Measurements from ENCODE around the gene GRB2.

DNA sequence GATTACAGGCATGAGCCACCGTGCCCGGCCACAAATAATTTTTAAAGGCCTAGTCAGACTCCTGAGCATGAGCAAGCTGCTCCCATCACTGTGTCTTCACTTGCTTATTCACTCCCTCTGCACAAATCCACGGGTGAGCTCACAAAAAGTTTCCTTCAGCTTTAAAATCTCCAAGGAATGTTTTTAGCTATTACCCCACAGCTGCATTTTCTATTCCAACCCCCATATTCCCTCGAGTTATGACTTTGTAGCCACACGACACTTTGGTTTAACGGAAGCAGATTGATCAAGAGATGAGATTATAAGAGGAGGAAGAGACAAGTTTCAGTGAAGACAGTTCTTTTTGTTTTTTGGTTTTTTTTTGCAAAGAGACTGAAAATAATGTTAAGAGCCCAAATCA lies 67.1 kb downstream of the GRB2 start:
- TF ChIP-seq EZH2phosphoT487 (IDR thresholded peaks at IDR 0.05; ENCODE audit: low read depth): no peak
- TF ChIP-seq, protein P1, sequence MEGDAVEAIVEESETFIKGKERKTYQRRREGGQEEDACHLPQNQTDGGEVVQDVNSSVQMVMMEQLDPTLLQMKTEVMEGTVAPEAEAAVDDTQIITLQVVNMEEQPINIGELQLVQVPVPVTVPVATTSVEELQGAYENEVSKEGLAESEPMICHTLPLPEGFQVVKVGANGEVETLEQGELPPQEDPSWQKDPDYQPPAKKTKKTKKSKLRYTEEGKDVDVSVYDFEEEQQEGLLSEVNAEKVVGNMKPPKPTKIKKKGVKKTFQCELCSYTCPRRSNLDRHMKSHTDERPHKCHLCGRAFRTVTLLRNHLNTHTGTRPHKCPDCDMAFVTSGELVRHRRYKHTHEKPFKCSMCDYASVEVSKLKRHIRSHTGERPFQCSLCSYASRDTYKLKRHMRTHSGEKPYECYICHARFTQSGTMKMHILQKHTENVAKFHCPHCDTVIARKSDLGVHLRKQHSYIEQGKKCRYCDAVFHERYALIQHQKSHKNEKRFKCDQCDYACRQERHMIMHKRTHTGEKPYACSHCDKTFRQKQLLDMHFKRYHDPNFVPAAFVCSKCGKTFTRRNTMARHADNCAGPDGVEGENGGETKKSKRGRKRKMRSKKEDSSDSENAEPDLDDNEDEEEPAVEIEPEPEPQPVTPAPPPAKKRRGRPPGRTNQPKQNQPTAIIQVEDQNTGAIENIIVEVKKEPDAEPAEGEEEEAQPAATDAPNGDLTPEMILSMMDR (IDR thresholded peaks at IDR 0.05; ENCODE audit: low read depth, low read length): no peak
